ENCODE results near the gene FNDC7. TPM values are rescaled to one million over a fixed set of nuclear protein-coding genes. Genes with fewer than 3 reads are reported as not detected.
"Not testable (repeated sequence)": the region's sequence is repeated elsewhere in the genome, so short reads cannot be mapped to it uniquely, and the experiment has no call there.

Gene FNDC7
- total RNA-seq (2014; rRNA removed; shearing (Covaris generic); ENCODE audit: low replicate concordance), result 0.07 and 0.81 TPM in 2 replicates

DNA sequence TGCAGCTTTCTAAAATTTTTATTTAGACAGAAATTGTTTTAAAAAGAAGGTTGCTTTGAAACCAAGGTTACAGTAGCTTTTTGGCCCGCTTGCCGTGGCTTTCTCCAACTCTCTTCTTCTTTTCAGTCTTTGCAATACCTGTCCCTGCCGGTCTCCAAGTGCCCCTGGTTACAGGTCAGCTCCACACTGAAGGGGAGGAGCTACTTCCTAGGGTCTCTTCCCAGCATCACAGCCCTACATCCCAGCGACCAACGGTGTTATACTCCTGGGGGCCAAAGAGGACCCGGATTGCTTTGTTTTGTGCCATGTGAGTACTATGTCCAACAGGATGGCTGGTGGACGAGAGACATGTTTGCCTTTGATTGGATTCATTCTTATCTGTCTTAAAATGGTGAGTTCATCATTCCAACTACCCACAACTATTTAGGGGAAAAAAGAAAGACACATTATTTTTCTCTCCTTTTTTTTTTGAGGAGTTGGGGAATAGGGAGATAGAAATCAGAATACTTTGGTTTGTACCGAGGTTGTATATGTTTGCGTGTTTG is at the start of gene FNDC7:
FNDC7 (plus strand) TSS at position 303 of the 545 bp plus-strand sequence; CDS start at position 329, 26 bp downstream.
- no peaks in the 10 kb centered on the region for H3K27me3 ChIP-seq
- H3K9me3 ChIP-seq, result no peaks in the 10 kb centered on the region
- no peak for DNase-seq
- H3K36me3 ChIP-seq, result no peaks in the 10 kb centered on the region
- H3K4me3 ChIP-seq, result no peak within 1 kb of the TSS

DNA sequence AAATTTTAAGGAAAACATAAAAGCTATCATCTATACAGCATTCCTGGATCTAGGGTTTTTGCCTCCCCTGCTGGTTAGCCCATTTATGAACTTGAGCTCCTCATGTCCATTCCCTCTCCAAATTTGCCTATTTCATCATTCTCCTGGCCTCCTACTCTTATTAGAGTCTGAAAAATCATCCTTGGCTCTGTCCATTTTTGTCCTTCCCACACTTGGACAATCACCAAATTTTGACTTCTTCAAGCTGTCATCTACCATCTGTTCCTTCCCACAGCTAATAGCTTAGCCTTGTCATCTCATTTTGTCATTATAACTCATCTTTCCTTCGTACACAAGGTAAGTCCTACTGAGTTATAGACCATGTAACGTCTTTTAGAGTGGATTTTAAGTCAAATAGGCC is 49.6 kb upstream of the FNDC7 start:
- DNase-seq, result no peak
- no peaks in the 10 kb centered on the region for H3K9me3 ChIP-seq
- H3K36me3 ChIP-seq, result no peaks in the 10 kb centered on the region
- no peaks in the 10 kb centered on the region for H3K27me3 ChIP-seq
- H3K4me3 ChIP-seq, result no peak overlapping the region

- no peak overlapping the region for H3K4me3 ChIP-seq
- DNase-seq, result no peak
- H3K27me3 ChIP-seq, result no peaks in the 10 kb centered on the region
- H3K36me3 ChIP-seq, result no peaks in the 10 kb centered on the region
- no peaks in the 10 kb centered on the region for H3K9me3 ChIP-seq
These were observed 48.2 kb upstream of the FNDC7 start for GRCh38 chr1:108664481-108664880.

DNA sequence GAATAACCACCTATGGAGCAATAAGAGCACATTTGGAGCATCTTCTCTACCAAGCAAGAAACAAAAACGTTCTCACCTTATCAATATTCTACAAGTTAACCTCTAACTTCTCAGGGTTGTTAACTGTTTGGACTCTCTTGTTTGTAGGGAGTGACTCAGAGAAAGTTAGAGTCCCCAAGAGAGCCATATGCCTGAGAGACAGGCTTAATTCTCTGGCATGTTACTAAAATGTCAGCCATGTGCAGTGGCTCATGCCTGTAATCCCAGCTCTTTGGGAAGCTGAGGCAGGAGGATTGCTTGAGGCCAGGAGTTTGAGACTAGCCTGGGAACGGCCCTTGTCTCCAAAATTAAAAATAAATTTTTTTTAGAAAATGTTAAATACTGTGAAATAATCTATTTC is 47.6 kb upstream of the FNDC7 start:
- Histone ChIP-seq H3K36me3 (no peaks in the 10 kb centered on the region), H3K9me3 (no peaks in the 10 kb centered on the region), H3K4me3 (no peak overlapping the region), H3K27me3 (no peaks in the 10 kb centered on the region)
- no peak for DNase-seq

DNA sequence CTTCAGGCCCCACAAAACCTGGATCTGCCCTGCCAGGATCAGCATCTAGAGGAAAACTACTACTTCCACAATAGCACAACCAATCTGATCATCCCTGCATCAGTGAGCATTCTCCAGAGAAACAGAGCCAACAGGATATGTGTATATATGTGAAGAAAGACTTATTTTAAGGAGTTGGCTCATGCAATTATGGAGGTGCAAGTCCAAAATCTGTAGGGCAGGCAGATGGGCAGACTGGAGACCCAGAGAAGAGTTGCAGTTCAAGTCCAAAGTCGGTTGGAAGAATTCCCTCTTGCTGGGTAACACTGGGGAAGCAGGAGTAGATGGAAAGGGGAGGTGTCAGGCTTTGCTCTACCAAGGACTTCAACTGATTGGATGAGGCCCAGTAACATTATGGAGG is 46.9 kb upstream of the FNDC7 start:
- H3K27me3 ChIP-seq, result no peaks in the 10 kb centered on the region
- no peak overlapping the region for H3K4me3 ChIP-seq
- DNase-seq, result no peak
- H3K9me3 ChIP-seq, result no peaks in the 10 kb centered on the region
- H3K36me3 ChIP-seq, result no peaks in the 10 kb centered on the region

DNA sequence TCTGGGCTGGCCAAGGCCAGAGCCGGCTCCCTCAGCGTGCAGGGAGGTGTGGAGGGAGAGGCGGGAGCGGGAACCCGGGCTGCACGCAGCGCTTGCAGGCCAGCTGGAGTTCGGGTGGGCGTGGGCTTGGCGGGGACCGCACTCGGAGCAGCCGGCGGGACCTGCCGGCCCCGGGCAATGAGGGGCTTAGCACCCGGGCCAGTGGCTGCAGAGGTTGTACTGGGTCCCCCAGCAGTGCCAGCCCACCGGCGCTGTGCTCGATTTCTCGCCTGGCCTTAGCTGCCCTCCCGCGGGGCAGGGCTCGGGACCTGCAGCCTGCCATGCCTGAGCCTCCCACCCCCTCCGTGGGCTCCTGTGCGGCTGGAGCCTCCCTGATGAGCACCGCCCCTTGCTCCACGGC is 45.3 kb upstream of the FNDC7 start:
- not testable (repeated sequence) for H3K4me3 ChIP-seq, H3K9me3 ChIP-seq, H3K36me3 ChIP-seq, DNase-seq, H3K27me3 ChIP-seq

- DNase-seq, result no peak
- Histone ChIP-seq H3K9me3 (0 out of 2 replicates have a peak, but pooled peaks cover 6% of the 10 kb centered on the region), H3K36me3 (no peaks in the 10 kb centered on the region), H3K4me3 (no peak overlapping the region), H3K27me3 (no peaks in the 10 kb centered on the region)
These were observed 43.9 kb upstream of the FNDC7 start for GRCh38 chr1:108668777-108669176.

DNA sequence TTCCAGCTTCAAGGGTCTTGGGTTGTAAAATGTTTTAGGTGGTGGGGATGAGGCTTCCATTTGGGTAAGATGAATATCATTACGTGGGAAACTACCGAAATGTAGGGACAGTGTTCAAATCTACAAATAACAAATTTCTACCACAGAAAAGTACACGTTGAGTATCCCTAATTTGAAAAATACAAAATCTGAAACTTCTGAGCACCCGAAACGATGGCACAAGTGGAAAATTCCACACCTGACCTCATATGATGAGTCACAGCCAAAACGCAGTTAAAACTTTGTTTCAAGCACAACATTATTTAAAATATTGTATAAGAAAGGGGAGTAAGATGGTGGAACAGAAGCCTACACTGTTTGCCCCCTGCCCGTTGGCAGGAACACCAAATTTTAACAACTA is 43.0 kb upstream of the FNDC7 start:
- 0 out of 2 replicates have a peak, but pooled peaks cover 6% of the 10 kb centered on the region for H3K9me3 ChIP-seq
- no peak overlapping the region for H3K4me3 ChIP-seq
- H3K36me3 ChIP-seq, result no peaks in the 10 kb centered on the region
- no peaks in the 10 kb centered on the region for H3K27me3 ChIP-seq
- no peak for DNase-seq

- DNase-seq, result no peak
These were observed 42.5 kb upstream of the FNDC7 start for GRCh38 chr1:108670131-108670773.

DNA sequence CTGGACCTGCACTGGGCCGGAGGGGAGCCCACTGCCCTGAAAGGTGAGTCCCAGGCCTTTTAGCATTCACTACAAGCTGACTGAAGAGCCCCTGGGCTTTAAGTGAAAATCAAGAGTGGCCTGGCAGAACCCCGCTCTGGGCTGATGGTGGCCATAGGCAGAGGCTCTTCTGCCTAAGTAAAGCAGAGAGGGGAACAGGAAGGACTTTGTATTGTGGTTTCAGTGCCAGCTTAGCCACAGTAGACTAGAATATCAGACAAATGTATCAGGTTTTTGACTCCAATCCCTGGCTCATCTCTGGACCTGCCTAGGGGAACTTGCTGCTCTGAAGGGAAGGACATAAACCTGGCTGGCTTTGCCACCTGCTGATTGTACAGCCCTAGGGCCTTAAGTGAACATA is 41.6 kb upstream of the FNDC7 start:
- no peak overlapping the region for H3K4me3 ChIP-seq
- no peaks in the 10 kb centered on the region for H3K27me3 ChIP-seq
- H3K9me3 ChIP-seq, result 0 out of 2 replicates have a peak, but pooled peaks cover 6% of the 10 kb centered on the region
- no peak for DNase-seq
- no peaks in the 10 kb centered on the region for H3K36me3 ChIP-seq

More at GRCh38 chr1:108670131-108670773, 42.5 kb upstream of the FNDC7 start:
- no peaks in the 10 kb centered on the region for H3K27me3 ChIP-seq
- H3K36me3 ChIP-seq, result no peaks in the 10 kb centered on the region
- H3K9me3 ChIP-seq, result 0 out of 2 replicates have a peak, but pooled peaks cover 6% of the 10 kb centered on the region
- no peak overlapping the region for H3K4me3 ChIP-seq

DNA sequence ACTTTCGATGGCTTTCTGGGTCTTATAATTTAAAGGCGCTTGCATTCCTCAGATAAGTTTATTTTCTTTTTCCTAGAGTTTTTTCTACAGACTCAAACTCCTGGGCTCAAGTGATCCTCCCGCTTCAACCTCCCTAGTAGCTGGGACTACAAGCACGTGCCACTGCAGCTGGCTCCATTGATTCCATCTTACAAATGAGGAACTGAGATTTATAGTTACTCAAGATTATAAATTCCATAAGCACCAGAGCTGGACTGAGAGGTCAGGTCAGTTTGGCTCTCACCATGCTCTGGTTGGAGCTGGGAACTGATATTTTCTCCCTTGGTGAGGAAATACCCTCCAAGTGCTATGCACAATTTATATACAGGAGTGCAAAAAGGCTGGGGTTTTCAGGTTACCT is 34.0 kb upstream of the FNDC7 start:
- Histone ChIP-seq H3K36me3 (no peaks in the 10 kb centered on the region), H3K4me3 (no peak overlapping the region), H3K27me3 (no peaks in the 10 kb centered on the region), H3K9me3 (no peaks in the 10 kb centered on the region)
- no peak for DNase-seq

- H3K4me3 ChIP-seq, result no peak overlapping the region
- no peaks in the 10 kb centered on the region for H3K9me3 ChIP-seq
- DNase-seq, result no peak
- no peaks in the 10 kb centered on the region for H3K27me3 ChIP-seq
- H3K36me3 ChIP-seq, result no peaks in the 10 kb centered on the region
These were observed 33.0 kb upstream of the FNDC7 start for GRCh38 chr1:108679586-108680213.

- not testable (repeated sequence) for DNase-seq, H3K9me3 ChIP-seq, H3K27me3 ChIP-seq, H3K4me3 ChIP-seq, H3K36me3 ChIP-seq
These were observed 31.0 kb upstream of the FNDC7 start for GRCh38 chr1:108681701-108682100.

DNA sequence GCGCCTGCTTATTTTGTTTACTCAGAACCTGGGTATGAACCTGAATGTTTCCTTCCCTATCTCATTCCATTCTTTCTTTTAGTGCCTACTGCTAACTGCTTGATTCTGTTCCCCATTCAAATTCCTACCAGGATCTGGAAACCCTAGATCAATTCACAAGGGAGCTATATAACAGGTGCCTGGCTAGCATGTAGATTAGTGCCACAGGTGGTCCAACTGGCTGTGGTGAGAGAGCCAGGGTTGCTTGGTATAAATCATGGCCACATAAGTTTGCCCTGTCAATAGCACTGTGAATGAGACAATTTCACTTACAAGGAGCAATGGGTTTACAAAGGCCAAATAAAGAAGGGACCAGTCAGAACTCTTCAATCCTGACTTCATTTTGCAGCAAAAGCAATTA is 27.2 kb upstream of the FNDC7 start:
- 0 out of 2 replicates have a peak, but pooled peaks cover 2% of the 10 kb centered on the region for H3K27me3 ChIP-seq
- no peak for DNase-seq
- H3K36me3 ChIP-seq, result no peaks in the 10 kb centered on the region
- no peak overlapping the region for H3K4me3 ChIP-seq
- no peaks in the 10 kb centered on the region for H3K9me3 ChIP-seq

- peak; percentile 51 for DNase-seq
- no peaks in the 10 kb centered on the region for H3K36me3 ChIP-seq
- no peaks in the 10 kb centered on the region; the same call in 1 of the 2 replicates for H3K9me3 ChIP-seq
- 0 out of 2 replicates have a peak, but pooled peaks cover 2% of the 10 kb centered on the region for H3K27me3 ChIP-seq
- no peak overlapping the region for H3K4me3 ChIP-seq
These were observed 25.9 kb upstream of the FNDC7 start for GRCh38 chr1:108686614-108687313.

- Histone ChIP-seq H3K27me3 (no peaks in the 10 kb centered on the region), H3K9me3 (no peaks in the 10 kb centered on the region; the same call in 1 of the 2 replicates), H3K4me3 (peak overlapping the region; percentile 84), H3K36me3 (peaks cover 41% of the 10 kb centered on the region)
- no peak for DNase-seq
These were observed 21.4 kb upstream of the FNDC7 start for GRCh38 chr1:108691128-108691941.
